AG04450 (cell line): ENCODE data around the gene TNFRSF1B. TPM values are rescaled to one million over a fixed set of nuclear protein-coding genes. Genes with fewer than 3 reads are reported as not detected.

Source experiments
- CTCF ChIA-PET: fragments of 300-600, 350-600 bp; formaldehyde crosslinking; extraction: SDS; loops from one replicate; lab custom pipeline; 2022; ENCODE audit warnings: antibody characterized with exemption, inconsistent platforms; lab: Charles Lee
- POLR2A ChIA-PET: fragments of 350-600 bp; formaldehyde crosslinking; extraction: SDS; loops from one replicate; lab custom pipeline; 2021; ENCODE audit warnings: antibody characterized with exemption, inconsistent platforms; lab: Yijun Ruan, JAX
- DNase-seq: peaks from one replicate; pipeline ENCODE4 v3.0.0-alpha.2; 2011; ENCODE audit warnings: low read depth, low spot score
- H3K27ac ChIP-seq: one replicate; pipeline ENCODE4 v1.5.1; 2012; ENCODE audit warnings: low read depth, low read length, control low read depth
- H3K27me3 ChIP-seq: one replicate; pipeline ENCODE4 v1.6.0; 2012; ENCODE audit warnings: low read length; ENCODE audit not compliant: control insufficient read depth, insufficient read depth
- H3K4me3 ChIP-seq: 2 replicates; pipeline ENCODE4 v1.5.1; 2011; ENCODE audit warnings: mild to moderate bottlenecking, low read depth, low read length, control low read depth
- H3K9me3 ChIP-seq: 2 replicates; pipeline ENCODE4 v1.5.1; 2012; ENCODE audit warnings: low read length; ENCODE audit not compliant: control insufficient read depth, insufficient read depth
- CTCF ChIP-seq: IDR thresholded peaks from 2 replicates; pipeline ENCODE4 v1.5.1; 2011; ENCODE audit warnings: low read depth, low read length, control low read depth, inconsistent platforms
- polyA plus RNA-seq: library from polyadenylated mRNA; depleted of rRNA; stranded (reverse); fragments of >200 nt; gene quantifications from 2 replicates; pipeline ENCODE4 v1.2.3, GENCODE V29; 2011

Gene TNFRSF1B
- polyA plus RNA-seq, 1 experiment: 5.9 TPM

DNA sequence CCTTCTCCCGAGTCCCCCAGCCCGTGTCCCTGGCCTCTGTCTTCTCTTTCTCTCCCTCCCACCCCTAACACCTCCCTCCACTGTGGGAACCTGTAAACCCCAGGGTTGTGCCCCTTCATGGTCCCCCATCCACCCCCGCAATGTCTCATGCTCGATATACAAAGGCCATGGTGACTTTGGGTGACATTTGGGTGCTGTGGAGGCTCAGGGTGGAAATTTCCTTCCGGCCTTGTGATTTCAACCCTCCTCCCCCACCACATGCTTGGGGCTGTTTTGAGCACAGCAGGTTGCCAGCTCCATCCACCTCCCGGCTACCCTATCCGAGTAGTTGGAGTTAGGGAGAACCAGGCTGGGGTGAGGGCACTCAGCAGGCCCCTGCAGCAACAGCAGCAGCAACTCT, 37.3 kb downstream of the TNFRSF1B start:
- POLR2A ChIA-PET: no interaction called here
- Histone ChIP-seq H3K27ac (no peak overlapping the region), H3K4me3 (no peak overlapping the region), H3K27me3 (no peaks in the 10 kb centered on the region), H3K9me3 (no peaks in the 10 kb centered on the region)
- no peak for TF ChIP-seq CTCF
- CTCF ChIA-PET: interaction anchor here (3.1 kb wide), 1 partner anchor 79 kb away, joined by 20 read pairs; no protein-coding TSS in a partner anchor
- no peak for DNase-seq

GRCh38 chr1:12204754-12205658, 38.2 kb downstream of the TNFRSF1B start:
- no peak overlapping the region for H3K27ac ChIP-seq
- ChIA-PET POLR2A (no interaction called here), CTCF (interaction anchor here (0.5 to 7.7 kb wide), 3 partner anchors 8 to 98 kb away, joined by 3 to 237 read pairs (median 3); no protein-coding TSS in a partner anchor)
- H3K4me3 ChIP-seq: no peak overlapping the region
- H3K27me3 ChIP-seq: no peaks in the 10 kb centered on the region
- no peaks in the 10 kb centered on the region for H3K9me3 ChIP-seq
- DNase-seq: no peak
- TF ChIP-seq CTCF: no peak

GRCh38 chr1:12206238-12206637, 39.4 kb downstream of the TNFRSF1B start:
- H3K4me3 ChIP-seq: no peak overlapping the region
- no peak for DNase-seq
- TF ChIP-seq CTCF: no peak
- no peak overlapping the region for H3K27ac ChIP-seq
- no peaks in the 10 kb centered on the region for H3K27me3 ChIP-seq
- POLR2A ChIA-PET: no interaction called here
- CTCF ChIA-PET: interaction anchor here (1.1 to 7.7 kb wide), 2 partner anchors 23 to 82 kb away, joined by 3 to 237 read pairs; no protein-coding TSS in a partner anchor
- H3K9me3 ChIP-seq: no peaks in the 10 kb centered on the region

- DNase-seq: no peak
- TF ChIP-seq CTCF: no peak
- no peaks in the 10 kb centered on the region for H3K9me3 ChIP-seq
- no peaks in the 10 kb centered on the region for H3K27me3 ChIP-seq
- CTCF ChIA-PET: interaction anchor here (1.1 to 7.7 kb wide), 2 partner anchors 24 to 83 kb away, joined by 3 to 237 read pairs; no protein-coding TSS in a partner anchor
- no peak overlapping the region for H3K4me3 ChIP-seq
- POLR2A ChIA-PET: no interaction called here
- H3K27ac ChIP-seq: no peak overlapping the region
These were observed 40.1 kb downstream of the TNFRSF1B start for GRCh38 chr1:12206792-12207424.

DNA sequence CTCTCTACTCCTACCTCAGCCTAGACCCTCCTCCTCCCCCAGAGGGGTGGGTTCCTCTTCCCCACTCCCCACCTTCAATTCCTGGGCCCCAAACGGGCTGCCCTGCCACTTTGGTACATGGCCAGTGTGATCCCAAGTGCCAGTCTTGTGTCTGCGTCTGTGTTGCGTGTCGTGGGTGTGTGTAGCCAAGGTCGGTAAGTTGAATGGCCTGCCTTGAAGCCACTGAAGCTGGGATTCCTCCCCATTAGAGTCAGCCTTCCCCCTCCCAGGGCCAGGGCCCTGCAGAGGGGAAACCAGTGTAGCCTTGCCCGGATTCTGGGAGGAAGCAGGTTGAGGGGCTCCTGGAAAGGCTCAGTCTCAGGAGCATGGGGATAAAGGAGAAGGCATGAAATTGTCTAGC, 41.5 kb downstream of the TNFRSF1B start:
- ChIA-PET POLR2A (interaction anchor here (0.8 kb wide), 1 partner anchor 8 kb away, joined by 3 read pairs; no protein-coding TSS in a partner anchor), CTCF (interaction anchor here (0.6 to 7.7 kb wide), 13 partner anchors 9 to 129 kb away, joined by 3 to 237 read pairs (median 4); no protein-coding TSS in a partner anchor)
- Histone ChIP-seq H3K27me3 (peaks cover 4% of the 10 kb centered on the region), H3K9me3 (no peaks in the 10 kb centered on the region), H3K27ac (no peak overlapping the region), H3K4me3 (no peak overlapping the region)
- no peak for DNase-seq
- TF ChIP-seq CTCF: no peak
